ENCODE measurements around the gene GTF2H3.
"Not testable (repeated sequence)": the region's sequence is repeated elsewhere in the genome, so short reads cannot be mapped to it uniquely, and the experiment has no call there.

GTF2H3 gene

GRCh38 chr12:123633379-123634141 is at the start of gene GTF2H3, which contains the start of gene EIF2B1:
Gene GTF2H3, plus strand, starts transcription at chr12:123633829. Its CDS starts 31 bp downstream, at chr12:123633860.
Gene EIF2B1, minus strand, starts transcription at chr12:123633686. Its CDS starts 129 bp downstream, at chr12:123633557.
- Mint-ChIP-seq H3K27ac (peak within 1 kb of the TSS; percentile 99), H3K9me3 (no peaks in the 10 kb centered on the region), H3K4me3 (peak within 1 kb of the TSS; percentile 98), H3K4me1 (peaks cover 39% of the 10 kb centered on the region), H3K36me3 (peaks cover 13% of the 10 kb centered on the region), H3K27me3 (no peaks in the 10 kb centered on the region)

- no peaks in the 10 kb centered on the region for H3K27me3 Mint-ChIP-seq
- H3K9me3 Mint-ChIP-seq: no peaks in the 10 kb centered on the region
- peaks cover 46% of the 10 kb centered on the region for H3K4me1 Mint-ChIP-seq
- H3K4me3 Mint-ChIP-seq: no peak overlapping the region
- H3K36me3 Mint-ChIP-seq: peaks cover 11% of the 10 kb centered on the region
- H3K27ac Mint-ChIP-seq: peak overlapping the region; percentile 11
Observed at GRCh38 chr12:123591702-123592481, 41.7 kb upstream of the GTF2H3 start.

- Mint-ChIP-seq H3K4me1 (peaks cover 34% of the 10 kb centered on the region), H3K27me3 (no peaks in the 10 kb centered on the region), H3K4me3 (no peak overlapping the region), H3K27ac (no peak overlapping the region), H3K9me3 (no peaks in the 10 kb centered on the region), H3K36me3 (peaks cover 7% of the 10 kb centered on the region)
Observed at GRCh38 chr12:123595729-123596128, 37.9 kb upstream of the GTF2H3 start.

GRCh38 chr12:123597100-123597499 is 36.5 kb upstream of the GTF2H3 start:
- Mint-ChIP-seq H3K27me3 (no peaks in the 10 kb centered on the region), H3K4me3 (no peak overlapping the region), H3K36me3 (peaks cover 7% of the 10 kb centered on the region), H3K4me1 (peaks cover 24% of the 10 kb centered on the region), H3K9me3 (no peaks in the 10 kb centered on the region), H3K27ac (peak overlapping the region; percentile 35)

- Mint-ChIP-seq H3K27me3 (no peaks in the 10 kb centered on the region), H3K36me3 (peaks cover 15% of the 10 kb centered on the region), H3K4me1 (peaks cover 27% of the 10 kb centered on the region), H3K4me3 (no peak overlapping the region), H3K27ac (no peak overlapping the region), H3K9me3 (no peaks in the 10 kb centered on the region)
Observed at GRCh38 chr12:123598522-123598921, 35.1 kb upstream of the GTF2H3 start.

GRCh38 chr12:123599310-123599709 is 34.3 kb upstream of the GTF2H3 start:
- Mint-ChIP-seq H3K9me3 (no peaks in the 10 kb centered on the region), H3K4me1 (peaks cover 30% of the 10 kb centered on the region), H3K27ac (peak overlapping the region; percentile 87), H3K27me3 (no peaks in the 10 kb centered on the region), H3K36me3 (peaks cover 15% of the 10 kb centered on the region), H3K4me3 (peak overlapping the region; percentile 51)

- Mint-ChIP-seq H3K27ac (peak overlapping the region; percentile 55), H3K9me3 (no peaks in the 10 kb centered on the region), H3K27me3 (no peaks in the 10 kb centered on the region), H3K36me3 (peaks cover 15% of the 10 kb centered on the region), H3K4me1 (peaks cover 32% of the 10 kb centered on the region), H3K4me3 (peak overlapping the region; percentile 61)
Observed at GRCh38 chr12:123599721-123600120, 33.9 kb upstream of the GTF2H3 start.

- Mint-ChIP-seq H3K9me3 (no peaks in the 10 kb centered on the region), H3K4me3 (peak within 1 kb of the TSS; percentile 91), H3K36me3 (peaks cover 13% of the 10 kb centered on the region), H3K4me1 (peaks cover 30% of the 10 kb centered on the region), H3K27ac (peak within 1 kb of the TSS; percentile 97), H3K27me3 (no peaks in the 10 kb centered on the region)
Observed at GRCh38 chr12:123601602-123602489, 31.8 kb upstream of the GTF2H3 start, which contains the start of gene DDX55. Gene DDX55, plus strand, starts transcription at chr12:123602099. Its CDS starts 50 bp downstream, at chr12:123602149.

GRCh38 chr12:123602651-123603195 is 30.9 kb upstream of the GTF2H3 start:
- no peaks in the 10 kb centered on the region for H3K9me3 Mint-ChIP-seq
- peaks cover 13% of the 10 kb centered on the region for H3K36me3 Mint-ChIP-seq
- H3K4me1 Mint-ChIP-seq: peaks cover 31% of the 10 kb centered on the region
- no peaks in the 10 kb centered on the region for H3K27me3 Mint-ChIP-seq
- peak overlapping the region; percentile 97 for H3K27ac Mint-ChIP-seq
- H3K4me3 Mint-ChIP-seq: peak overlapping the region; percentile 91

GRCh38 chr12:123603495-123603894 is 30.1 kb upstream of the GTF2H3 start:
- not testable (repeated sequence) for H3K9me3 Mint-ChIP-seq, H3K27ac Mint-ChIP-seq, H3K27me3 Mint-ChIP-seq
- Mint-ChIP-seq H3K4me1 (peaks cover 32% of the 10 kb centered on the region), H3K4me3 (peak overlapping the region; percentile 91), H3K36me3 (peaks cover 16% of the 10 kb centered on the region)

GRCh38 chr12:123607756-123608155 is 25.9 kb upstream of the GTF2H3 start:
- no peak overlapping the region for H3K4me3 Mint-ChIP-seq
- peaks cover 16% of the 10 kb centered on the region for H3K4me1 Mint-ChIP-seq
- no peaks in the 10 kb centered on the region for H3K9me3 Mint-ChIP-seq
- no peak overlapping the region for H3K27ac Mint-ChIP-seq
- H3K36me3 Mint-ChIP-seq: peaks cover 17% of the 10 kb centered on the region
- no peaks in the 10 kb centered on the region for H3K27me3 Mint-ChIP-seq

GRCh38 chr12:123608182-123608581 is 25.4 kb upstream of the GTF2H3 start:
- H3K9me3 Mint-ChIP-seq: no peaks in the 10 kb centered on the region
- no peak overlapping the region for H3K27ac Mint-ChIP-seq
- H3K4me1 Mint-ChIP-seq: peaks cover 12% of the 10 kb centered on the region
- no peaks in the 10 kb centered on the region for H3K27me3 Mint-ChIP-seq
- H3K36me3 Mint-ChIP-seq: peaks cover 14% of the 10 kb centered on the region
- no peak overlapping the region for H3K4me3 Mint-ChIP-seq

GRCh38 chr12:123614110-123614509 is 19.5 kb upstream of the GTF2H3 start:
- no peak overlapping the region for H3K27ac Mint-ChIP-seq
- no peaks in the 10 kb centered on the region for H3K27me3 Mint-ChIP-seq
- peaks cover 13% of the 10 kb centered on the region for H3K36me3 Mint-ChIP-seq
- H3K9me3 Mint-ChIP-seq: no peaks in the 10 kb centered on the region
- H3K4me3 Mint-ChIP-seq: no peak overlapping the region
- peaks cover 5% of the 10 kb centered on the region for H3K4me1 Mint-ChIP-seq

GRCh38 chr12:123614531-123614930 is 19.1 kb upstream of the GTF2H3 start:
- no peak overlapping the region for H3K27ac Mint-ChIP-seq
- H3K4me3 Mint-ChIP-seq: no peak overlapping the region
- no peaks in the 10 kb centered on the region for H3K27me3 Mint-ChIP-seq
- no peaks in the 10 kb centered on the region for H3K9me3 Mint-ChIP-seq
- H3K36me3 Mint-ChIP-seq: peaks cover 15% of the 10 kb centered on the region
- H3K4me1 Mint-ChIP-seq: peaks cover 5% of the 10 kb centered on the region

- Mint-ChIP-seq H3K27me3 (no peaks in the 10 kb centered on the region), H3K27ac (no peak overlapping the region), H3K36me3 (peaks cover 18% of the 10 kb centered on the region), H3K9me3 (no peaks in the 10 kb centered on the region), H3K4me3 (no peak overlapping the region), H3K4me1 (peaks cover 5% of the 10 kb centered on the region)
Observed at GRCh38 chr12:123617144-123617543, 16.5 kb upstream of the GTF2H3 start.
